NOMO-1 treated with DMSO at 0.1 percent for 48 hours (cell line): ENCODE results near the gene SPHK1.
"Not testable (repeated sequence)": the region's sequence is repeated elsewhere in the genome, so short reads cannot be mapped to it uniquely, and the experiment has no call there.

Experiments
- DNase-seq: peaks from one replicate; lab custom pipeline; 2025; ENCODE audit not compliant: unreplicated experiment; lab: John Stamatoyannopoulos, UW

Gene SPHK1, protein sequence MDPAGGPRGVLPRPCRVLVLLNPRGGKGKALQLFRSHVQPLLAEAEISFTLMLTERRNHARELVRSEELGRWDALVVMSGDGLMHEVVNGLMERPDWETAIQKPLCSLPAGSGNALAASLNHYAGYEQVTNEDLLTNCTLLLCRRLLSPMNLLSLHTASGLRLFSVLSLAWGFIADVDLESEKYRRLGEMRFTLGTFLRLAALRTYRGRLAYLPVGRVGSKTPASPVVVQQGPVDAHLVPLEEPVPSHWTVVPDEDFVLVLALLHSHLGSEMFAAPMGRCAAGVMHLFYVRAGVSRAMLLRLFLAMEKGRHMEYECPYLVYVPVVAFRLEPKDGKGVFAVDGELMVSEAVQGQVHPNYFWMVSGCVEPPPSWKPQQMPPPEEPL

GRCh38 chr17:76384222-76384986 lies at the start of gene SPHK1:
Gene SPHK1, plus strand, starts transcription at chr17:76384609. Its CDS starts 1,036 bp downstream, at chr17:76385645.
- peak; percentile 59 for DNase-seq

- DNase-seq, result no peak
Measured at GRCh38 chr17:76335716-76336381, 48.6 kb upstream of the SPHK1 start.

DNA sequence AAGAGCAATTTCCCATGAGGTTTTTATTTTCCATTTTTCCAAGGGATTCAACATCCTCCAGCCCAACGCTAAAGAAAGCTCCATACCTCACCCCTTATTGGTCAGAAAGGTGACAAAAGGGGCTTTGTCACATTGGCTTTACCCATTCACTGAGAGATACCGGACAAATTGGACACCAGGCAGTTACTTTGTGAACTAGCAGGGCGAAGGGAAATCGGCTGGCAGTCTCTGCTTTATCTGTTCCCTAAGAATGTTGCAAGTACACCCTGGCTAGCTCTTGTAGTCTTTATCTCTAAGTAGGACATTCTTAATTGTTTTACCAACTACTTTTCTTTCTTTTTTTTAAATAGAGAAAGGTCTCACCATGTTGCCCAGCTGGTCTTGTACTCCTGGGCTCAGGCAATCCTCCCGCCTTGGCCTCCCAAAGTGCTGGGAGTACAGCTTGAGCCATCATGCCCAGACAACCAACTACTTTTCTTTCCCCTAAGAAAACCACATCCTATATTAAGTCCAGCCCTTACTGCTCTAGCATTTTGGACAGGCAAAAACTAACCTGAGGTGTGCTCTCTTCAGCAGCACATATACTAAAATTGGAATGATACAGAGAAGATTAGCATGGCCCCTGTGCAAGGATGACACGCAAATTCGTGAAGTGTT lies 47.5 kb upstream of the SPHK1 start:
- no peak for DNase-seq

DNA sequence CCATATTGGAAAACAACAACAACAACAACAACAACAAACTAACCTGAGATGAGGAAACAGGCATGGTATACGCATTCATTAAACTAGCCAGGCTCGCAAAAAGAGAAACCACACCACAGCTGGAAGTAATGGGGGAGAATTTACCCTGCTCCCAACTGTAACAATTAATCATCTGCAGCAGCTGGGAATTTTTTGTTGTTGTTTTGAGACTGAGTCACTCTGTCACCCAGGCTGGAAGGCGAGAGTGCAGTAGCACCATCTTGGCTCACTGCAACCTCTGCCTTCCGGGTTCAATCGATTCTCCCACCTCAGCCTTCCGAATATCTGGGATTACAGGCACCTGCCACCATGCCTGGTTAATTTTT lies 47.0 kb upstream of the SPHK1 start:
- no peak for DNase-seq

GRCh38 chr17:76341301-76341700 lies 43.1 kb upstream of the SPHK1 start:
- no peak for DNase-seq

DNA sequence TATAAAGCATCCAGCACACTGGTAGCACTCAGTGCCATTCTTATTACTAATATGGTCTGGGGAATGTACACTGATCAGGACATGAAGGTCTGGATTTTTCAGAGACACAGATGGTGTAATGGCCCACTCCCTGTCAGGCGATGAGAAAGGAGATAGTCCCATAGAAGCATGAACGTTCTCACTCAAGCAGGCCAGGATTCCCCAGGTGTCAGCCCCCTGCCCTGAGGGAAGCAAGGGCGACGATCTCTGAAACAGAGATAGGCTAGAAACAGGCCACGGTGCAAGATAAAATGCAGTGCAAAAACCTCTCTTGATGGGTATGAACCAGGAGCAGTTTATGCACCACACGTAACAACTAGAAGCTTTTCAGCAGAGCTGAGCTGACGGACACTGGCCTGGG lies 41.3 kb upstream of the SPHK1 start:
- no peak for DNase-seq

GRCh38 chr17:76345377-76345974 lies 38.9 kb upstream of the SPHK1 start:
- no peak for DNase-seq

DNA sequence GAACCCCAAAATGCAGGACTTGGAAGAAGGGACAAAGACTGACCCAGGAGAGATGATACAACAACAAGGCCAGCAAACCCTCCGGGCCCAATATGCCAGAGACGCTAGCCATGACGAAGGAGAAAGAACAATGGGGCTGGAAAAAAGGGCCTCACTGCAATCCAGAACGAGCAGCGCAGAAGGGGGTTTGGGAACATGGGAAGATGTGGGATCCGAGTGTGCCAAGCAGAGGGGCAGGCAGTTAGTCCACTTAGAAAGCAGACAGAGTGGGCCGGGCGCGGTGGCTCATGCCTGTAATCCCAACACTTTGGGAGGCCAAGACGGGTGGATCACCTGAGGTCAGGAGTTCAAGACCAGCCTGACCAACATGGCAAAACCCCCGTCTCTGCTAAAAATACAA lies 37.5 kb upstream of the SPHK1 start:
- not testable (repeated sequence) for DNase-seq

- DNase-seq, result no peak
Measured at GRCh38 chr17:76350463-76350862, 33.9 kb upstream of the SPHK1 start.

DNA sequence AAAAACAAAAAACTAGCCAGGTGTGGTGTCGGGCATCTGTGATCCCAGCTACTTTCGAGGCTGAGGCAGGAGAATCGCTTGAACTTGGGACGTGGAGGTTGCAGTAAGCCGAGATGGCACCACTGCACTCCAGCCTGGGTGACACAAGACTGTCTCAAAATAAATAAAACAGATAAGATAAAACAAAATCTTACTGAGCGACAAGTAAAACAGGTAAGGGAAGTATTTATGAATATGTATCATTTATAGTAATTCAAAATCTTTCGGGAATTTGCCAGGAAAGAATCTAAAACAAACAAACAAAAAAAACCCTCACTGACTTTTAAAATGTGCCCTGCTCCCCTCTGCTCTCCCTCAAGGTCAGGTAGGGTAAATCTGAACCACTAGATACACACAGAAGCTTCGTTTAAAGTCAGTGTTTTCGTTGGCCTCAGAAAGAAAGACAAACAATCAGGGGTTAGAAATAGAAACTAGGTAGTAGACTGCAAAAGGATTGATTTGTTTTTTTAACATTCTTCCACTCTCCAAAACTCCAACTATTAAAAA lies 32.8 kb upstream of the SPHK1 start:
- DNase-seq, result no peak

GRCh38 chr17:76353004-76353598 lies 31.3 kb upstream of the SPHK1 start:
- DNase-seq, result no peak

DNA sequence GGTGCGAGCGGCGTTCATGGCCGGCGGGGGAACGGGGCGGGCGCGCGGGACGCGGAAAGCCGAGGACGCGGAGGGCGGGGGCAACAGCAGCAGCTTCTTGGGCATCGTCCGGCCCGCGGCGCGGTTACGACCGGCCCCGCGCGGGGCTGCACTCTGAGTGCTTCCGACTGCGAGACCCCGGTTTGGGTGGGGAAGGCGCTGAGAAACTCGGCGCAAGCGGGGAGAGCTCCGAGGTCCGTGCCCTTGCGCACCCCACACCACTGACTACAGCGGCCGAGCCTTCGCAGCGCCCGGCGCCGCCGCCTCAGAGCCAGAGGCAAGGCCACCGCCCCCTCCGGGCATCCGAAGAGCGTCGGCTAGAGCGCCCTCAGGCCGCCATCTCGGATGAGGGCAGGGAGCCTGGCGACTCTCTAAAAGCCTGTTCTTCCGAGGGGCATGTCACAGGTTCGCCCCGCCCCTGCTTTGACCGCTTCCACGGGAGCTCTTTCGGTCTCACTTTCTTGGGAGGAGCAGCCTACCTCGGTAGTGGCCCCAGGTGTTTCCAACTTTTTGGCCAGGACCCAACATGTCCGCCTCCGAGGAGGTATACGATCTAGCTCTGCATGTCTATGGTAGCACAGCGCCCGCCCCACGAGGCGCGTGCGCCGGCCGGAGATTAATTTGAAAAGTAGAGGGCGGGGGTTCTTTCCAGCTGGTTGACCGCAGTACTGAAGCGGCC lies 30.7 kb upstream of the SPHK1 start, which contains the start of gene PRPSAP1:
TSS of gene PRPSAP1 (minus strand) at position 318 of the 718 bp plus-strand sequence. CDS start at position 105, 213 bp downstream.
- peak; percentile 83 for DNase-seq

GRCh38 chr17:76354317-76354729 lies 30.1 kb upstream of the SPHK1 start:
- no peak for DNase-seq

DNA sequence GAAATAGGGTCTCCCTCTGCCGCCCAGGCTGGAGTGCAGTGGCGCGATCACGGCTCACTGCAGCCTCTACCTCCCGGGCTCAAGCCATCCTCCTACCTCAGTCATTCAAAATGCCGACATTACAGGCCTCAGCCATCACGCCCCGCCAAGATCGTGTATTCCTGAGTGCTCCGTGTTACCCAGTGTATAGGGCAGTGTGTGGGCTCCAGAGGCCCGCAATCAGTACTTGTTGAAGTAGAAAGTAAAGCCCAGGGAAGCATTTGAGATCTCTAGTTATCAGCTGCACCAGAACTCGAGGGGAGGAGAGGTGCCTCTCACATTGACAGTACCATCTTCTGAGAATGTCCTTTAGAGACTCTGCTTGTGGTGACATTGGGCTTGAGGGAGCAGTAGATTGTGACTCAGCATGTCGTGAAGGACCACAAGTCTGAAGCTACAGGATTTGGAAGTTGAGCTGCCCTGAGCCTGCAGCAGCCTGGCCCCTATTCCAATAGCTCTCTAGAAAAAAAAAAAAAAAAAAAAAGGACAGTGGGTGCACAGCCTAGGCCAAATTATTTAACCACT lies 29.6 kb upstream of the SPHK1 start:
- DNase-seq, result peak; percentile 17

DNA sequence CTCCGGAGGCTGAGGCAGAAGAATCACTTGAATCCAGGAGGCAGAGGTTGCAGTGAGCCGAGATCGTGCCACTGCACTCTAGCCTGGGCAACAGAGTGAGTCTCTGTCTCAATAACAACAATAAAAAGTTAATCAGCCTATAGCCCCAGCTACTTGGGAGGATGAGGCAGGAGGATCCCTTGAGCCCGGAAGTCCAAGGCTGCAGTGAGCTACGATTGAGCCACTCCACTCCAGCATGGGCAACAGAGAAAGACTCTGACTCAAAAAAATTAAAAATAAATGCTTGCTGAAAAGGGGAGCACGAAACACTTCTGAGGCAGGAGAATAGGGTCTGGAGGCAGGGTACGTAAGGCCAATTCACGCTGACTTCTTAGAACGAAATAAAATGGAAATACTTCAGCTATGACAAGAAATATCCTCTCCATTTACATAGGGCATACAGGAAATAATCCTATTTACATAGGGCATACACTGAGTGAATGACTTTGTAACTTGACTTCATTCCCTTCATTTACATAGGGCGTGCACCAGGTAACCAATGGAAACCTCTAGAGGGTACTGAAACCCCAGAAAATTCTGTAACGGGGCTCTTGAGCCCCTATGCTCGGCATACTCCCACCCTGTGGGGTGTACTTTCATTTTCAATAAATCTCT lies 27.5 kb upstream of the SPHK1 start:
- no peak for DNase-seq

DNA sequence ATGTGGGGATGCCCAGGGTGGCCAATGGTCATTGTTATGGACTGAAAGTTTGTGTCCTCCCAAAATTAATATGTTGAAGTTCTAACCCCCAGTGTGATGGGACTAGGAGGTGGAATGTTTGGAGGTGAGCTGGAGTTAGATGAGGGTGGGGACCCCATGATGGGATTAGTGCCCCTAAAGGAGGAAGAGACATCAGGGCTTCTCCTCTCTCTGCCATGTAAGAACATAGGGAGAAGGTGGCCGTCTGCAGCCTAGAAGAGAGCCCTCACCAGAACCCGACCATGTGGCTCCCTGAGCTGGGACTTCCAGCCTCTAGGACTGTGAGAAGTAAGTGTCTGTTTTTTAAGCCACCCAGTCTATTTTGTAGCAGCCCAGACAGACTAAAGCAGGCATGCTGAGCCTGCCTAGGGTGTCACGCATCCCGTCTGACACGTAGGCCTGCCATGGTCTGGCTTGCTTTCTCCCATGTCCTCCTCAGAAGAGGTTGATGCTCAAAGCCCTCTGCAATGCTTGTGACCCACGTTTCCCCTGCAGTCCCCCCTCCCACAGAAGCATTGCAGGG lies 26.7 kb upstream of the SPHK1 start:
- no peak for DNase-seq

GRCh38 chr17:76359375-76359774 lies 25.0 kb upstream of the SPHK1 start:
- DNase-seq, result no peak

- not testable (repeated sequence) for DNase-seq
Measured at GRCh38 chr17:76359776-76360175, 24.6 kb upstream of the SPHK1 start.
